ENCODE data around the gene KLC3.

KLC3 gene

GRCh38 chr19:45344621-45345505 is 4.3 kb downstream of the KLC3 start:
- H4K20me1 ChIP-seq (ENCODE audit: insufficient read depth, low read length, poor library complexity, severe bottlenecking) = no peaks in the 10 kb centered on the region

GRCh38 chr19:45345506-45345860 is 4.9 kb downstream of the KLC3 start:
- H3F3A ChIP-seq (ENCODE audit: low read depth) = no peaks in the 10 kb centered on the region
- H3K36me3 ChIP-seq (ENCODE audit: insufficient read depth, low read length) = no peaks in the 10 kb centered on the region
- H3K9ac ChIP-seq (ENCODE audit: low read depth, low read length, poor library complexity, severe bottlenecking) = no peak overlapping the region
- H3K4me3 ChIP-seq (ENCODE audit: low read length, poor library complexity, severe bottlenecking) = no peak overlapping the region
- no peaks in the 10 kb centered on the region for H3K4me1 ChIP-seq (ENCODE audit: insufficient read depth, low read length, poor library complexity, severe bottlenecking)
- H3K9me3 ChIP-seq (ENCODE audit: insufficient read depth, low read depth, low read length) = no peaks in the 10 kb centered on the region
- H3K27me3 ChIP-seq (ENCODE audit: insufficient read depth, low read length, poor library complexity, severe bottlenecking) = no peaks in the 10 kb centered on the region
- no peak overlapping the region for H3K4me2 ChIP-seq (ENCODE audit: low read depth, low read length, poor library complexity, severe bottlenecking)
- no peak for TF ChIP-seq CTCF (conservative IDR thresholded peaks at IDR 0.05; ENCODE audit: low read length)
- TF ChIP-seq EZH2phosphoT487 (IDR thresholded peaks at IDR 0.05; ENCODE audit: borderline replicate concordance) = no peak
- H4K20me1 ChIP-seq (ENCODE audit: insufficient read depth, low read length, poor library complexity, severe bottlenecking) = no peaks in the 10 kb centered on the region
- H2AFZ ChIP-seq (ENCODE audit: low read length) = no peak overlapping the region
- no peaks in the 10 kb centered on the region for H3K79me2 ChIP-seq (ENCODE audit: insufficient read depth, low read length)
- H3K9me2 ChIP-seq (replicated peaks; ENCODE audit: low read depth, low read length) = no peaks in the 10 kb centered on the region

More at GRCh38 chr19:45344621-45345505, 4.3 kb downstream of the KLC3 start:
- no peaks in the 10 kb centered on the region for H3K27me3 ChIP-seq (ENCODE audit: insufficient read depth, low read length, poor library complexity, severe bottlenecking)
- H2AFZ ChIP-seq (ENCODE audit: low read length) = no peak overlapping the region
- H3K9ac ChIP-seq (ENCODE audit: low read depth, low read length, poor library complexity, severe bottlenecking) = no peak overlapping the region
- H3K9me2 ChIP-seq (replicated peaks; ENCODE audit: low read depth, low read length) = no peaks in the 10 kb centered on the region
- no peaks in the 10 kb centered on the region for H3K9me3 ChIP-seq (ENCODE audit: insufficient read depth, low read depth, low read length)
- H3K36me3 ChIP-seq (ENCODE audit: insufficient read depth, low read length) = no peaks in the 10 kb centered on the region
- no peak overlapping the region for H3K4me2 ChIP-seq (ENCODE audit: low read depth, low read length, poor library complexity, severe bottlenecking)
- no peak for TF ChIP-seq EZH2phosphoT487 (IDR thresholded peaks at IDR 0.05; ENCODE audit: borderline replicate concordance)
- no peak for TF ChIP-seq CTCF (conservative IDR thresholded peaks at IDR 0.05; ENCODE audit: low read length)
- no peak overlapping the region for H3K4me3 ChIP-seq (ENCODE audit: low read length, poor library complexity, severe bottlenecking)
- no peaks in the 10 kb centered on the region for H3K79me2 ChIP-seq (ENCODE audit: insufficient read depth, low read length)
- no peaks in the 10 kb centered on the region for H3K4me1 ChIP-seq (ENCODE audit: insufficient read depth, low read length, poor library complexity, severe bottlenecking)
- H3F3A ChIP-seq (ENCODE audit: low read depth) = no peaks in the 10 kb centered on the region

DNA sequence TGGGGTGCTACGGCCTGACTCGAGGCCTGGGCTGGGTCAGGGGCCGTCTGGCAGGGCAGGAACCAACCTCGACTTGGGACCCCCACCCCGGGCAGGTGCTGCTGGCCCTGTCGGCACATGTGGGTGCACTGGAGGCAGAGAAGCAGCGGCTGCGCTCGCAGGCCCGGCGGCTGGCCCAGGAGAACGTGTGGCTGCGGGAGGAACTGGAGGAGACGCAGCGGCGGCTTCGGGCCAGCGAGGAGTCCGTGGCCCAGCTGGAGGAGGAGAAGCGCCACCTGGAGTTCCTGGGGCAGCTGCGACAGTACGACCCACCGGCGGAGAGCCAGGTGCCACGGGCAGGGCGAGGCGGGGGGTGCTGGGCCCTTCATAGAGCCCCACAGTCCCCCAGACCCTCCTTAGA is 5.9 kb downstream of the KLC3 start:
- H3F3A ChIP-seq (ENCODE audit: low read depth) = no peaks in the 10 kb centered on the region
- no peaks in the 10 kb centered on the region for H3K27me3 ChIP-seq (ENCODE audit: insufficient read depth, low read length, poor library complexity, severe bottlenecking)
- H3K9me3 ChIP-seq (ENCODE audit: insufficient read depth, low read depth, low read length) = no peaks in the 10 kb centered on the region
- no peaks in the 10 kb centered on the region for H4K20me1 ChIP-seq (ENCODE audit: insufficient read depth, low read length, poor library complexity, severe bottlenecking)
- H3K9me2 ChIP-seq (replicated peaks; ENCODE audit: low read depth, low read length) = no peaks in the 10 kb centered on the region
- no peak overlapping the region for H3K4me3 ChIP-seq (ENCODE audit: low read length, poor library complexity, severe bottlenecking)
- no peaks in the 10 kb centered on the region for H3K4me1 ChIP-seq (ENCODE audit: insufficient read depth, low read length, poor library complexity, severe bottlenecking)
- no peak overlapping the region for H2AFZ ChIP-seq (ENCODE audit: low read length)
- H3K9ac ChIP-seq (ENCODE audit: low read depth, low read length, poor library complexity, severe bottlenecking) = no peak overlapping the region
- no peaks in the 10 kb centered on the region for H3K36me3 ChIP-seq (ENCODE audit: insufficient read depth, low read length)
- H3K79me2 ChIP-seq (ENCODE audit: insufficient read depth, low read length) = no peaks in the 10 kb centered on the region
- no peak overlapping the region for H3K4me2 ChIP-seq (ENCODE audit: low read depth, low read length, poor library complexity, severe bottlenecking)
- TF ChIP-seq CTCF (conservative IDR thresholded peaks at IDR 0.05; ENCODE audit: low read length) (no peak), EZH2phosphoT487 (IDR thresholded peaks at IDR 0.05; ENCODE audit: borderline replicate concordance) (no peak)

Measured in Loucy (cell line).